ENCODE measurements around the gene FBXO46. TPM values are rescaled to one million over a fixed set of nuclear protein-coding genes. Genes with fewer than 3 reads are reported as not detected.
A peak's percentile ranks its signal among the peaks of the same experiment; 100 is the strongest.

Gene FBXO46
- total RNA-seq, 5 donors from 2014 or later (not counting 1 experiment from before 2014, with no cell fraction given), result 27.9 to 48.3 (median 38.0) TPM

DNA sequence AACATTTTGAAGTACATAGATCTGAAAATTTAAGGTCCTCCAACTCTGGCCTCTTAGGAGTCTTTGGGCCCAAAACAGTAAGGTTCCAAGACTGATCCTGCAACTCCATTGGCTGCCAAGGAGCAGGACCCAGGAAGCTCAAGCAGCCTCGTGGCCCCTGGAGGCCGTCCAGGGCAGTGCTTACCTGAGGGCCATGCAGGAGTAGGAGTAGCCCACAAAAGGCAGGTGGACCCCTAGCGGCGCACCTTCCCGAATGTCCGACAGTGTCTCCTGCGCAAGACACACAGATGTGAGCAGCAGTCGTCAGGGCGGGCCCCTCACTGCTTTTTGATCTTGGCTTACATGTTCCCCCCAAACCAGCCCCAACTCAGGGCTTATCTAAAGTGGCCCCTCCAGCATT is 44.1 kb upstream of the FBXO46 start:
- H3K27me3 ChIP-seq (replicated peaks in 1 of 2; ENCODE audit: control insufficient read depth in 2 of 2, extremely low read depth in 1 of 2, insufficient read depth in 2 of 2, low read length in 1 of 2), result peaks cover 0 to 43% of the 10 kb centered on the region in 2 experiments
- no peak for ATAC-seq (replicated peaks in 1 of 4)
- H3K27ac ChIP-seq (ENCODE audit: low read length), result no peak overlapping the region
- no peak overlapping the region for H3K4me3 Mint-ChIP-seq
- peaks cover 6 to 9% of the 10 kb centered on the region in 2 donors for H3K36me3 ChIP-seq (ENCODE audit: control insufficient read depth in 2 of 2, extremely low read depth in 1 of 2, insufficient read depth in 1 of 2, low read length in 1 of 2)
- no peaks in the 10 kb centered on the region for H3K9me3 Mint-ChIP-seq
- H3K4me1 ChIP-seq (ENCODE audit: control insufficient read depth in 1 of 2, extremely low read depth in 1 of 2, insufficient read depth in 2 of 2, low read length in 2 of 2), result peaks cover 2 to 30% of the 10 kb centered on the region in 2 experiments
- H3K36me3 Mint-ChIP-seq, result peaks cover 15% of the 10 kb centered on the region
- no peak overlapping the region for H3K27ac Mint-ChIP-seq
- no peaks in the 10 kb centered on the region for H3K9me3 ChIP-seq
- peaks cover 18 to 29% (median 20%) of the 10 kb centered on the region in 3 donors for H3K4me1 Mint-ChIP-seq
- POLR2A ChIA-PET, result no interaction called here
- CTCF ChIA-PET, result no interaction called here
- no peak for DNase-seq
- 91% methylated on average over 8 of the region's 9 CpGs for WGBS (ENCODE audit: insufficient coverage)
- no peak overlapping the region for H3K4me3 ChIP-seq (ENCODE audit: control insufficient read depth in 1 of 2, extremely low read depth in 1 of 2, low read length in 1 of 2)
- H3K27me3 Mint-ChIP-seq, result peaks cover 8 to 17% of the 10 kb centered on the region in 2 donors

DNA sequence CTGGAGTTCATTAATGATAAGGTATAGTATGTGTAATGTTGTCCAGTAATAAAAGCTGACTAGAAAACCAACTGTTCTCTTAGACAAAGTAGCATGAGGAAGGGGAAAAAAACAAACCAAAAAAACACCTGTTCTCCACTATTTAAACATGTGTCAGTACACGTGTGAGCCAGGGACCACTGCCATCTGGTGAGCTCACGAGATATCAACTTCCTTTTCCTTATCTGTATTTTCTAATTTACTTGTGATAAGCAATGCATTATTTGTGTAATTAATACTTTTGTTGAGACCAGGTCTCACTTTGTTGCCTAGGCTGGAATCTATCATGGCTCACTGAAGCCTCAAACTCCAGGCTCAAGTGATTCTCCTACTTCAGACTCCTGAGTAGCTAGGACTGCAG is 42.7 kb upstream of the FBXO46 start:
- Histone ChIP-seq H3K4me3 (ENCODE audit: control insufficient read depth in 1 of 2, extremely low read depth in 1 of 2, low read length in 1 of 2) (no peak overlapping the region), H3K27me3 (replicated peaks in 1 of 2; ENCODE audit: control insufficient read depth in 2 of 2, extremely low read depth in 1 of 2, insufficient read depth in 2 of 2, low read length in 1 of 2) (peaks cover 0 to 32% of the 10 kb centered on the region in 2 experiments), H3K36me3 (ENCODE audit: control insufficient read depth in 2 of 2, extremely low read depth in 1 of 2, insufficient read depth in 1 of 2, low read length in 1 of 2) (peaks cover 6 to 9% of the 10 kb centered on the region in 2 donors), H3K27ac (ENCODE audit: low read length) (no peak overlapping the region), H3K9me3 (no peaks in the 10 kb centered on the region), H3K4me1 (ENCODE audit: control insufficient read depth in 1 of 2, extremely low read depth in 1 of 2, insufficient read depth in 2 of 2, low read length in 2 of 2) (peaks cover 2 to 26% of the 10 kb centered on the region in 2 experiments)
- POLR2A ChIA-PET, result interaction anchor here in 1 of 2 donors (0.6 kb wide), 2 partner anchors 12 to 42 kb away, joined by 4 to 6 read pairs; no protein-coding TSS in a partner anchor
- Mint-ChIP-seq H3K9me3 (no peaks in the 10 kb centered on the region), H3K36me3 (peaks cover 11% of the 10 kb centered on the region), H3K27me3 (peaks cover 0 to 7% of the 10 kb centered on the region in 2 donors), H3K27ac (no peak overlapping the region), H3K4me3 (no peak overlapping the region), H3K4me1 (peaks cover 10 to 21% (median 11%) of the 10 kb centered on the region in 3 donors)
- CTCF ChIA-PET, result interaction anchor here (0.6 to 1.0 kb wide), 3 partner anchors 25 to 92 kb away, joined by 3 to 9 read pairs (median 4); no protein-coding TSS in a partner anchor
- ATAC-seq (replicated peaks in 1 of 4) (no peak), DNase-seq (no peak)
- no CpG with 5 or more reads among the region's 2 CpGs for WGBS (ENCODE audit: insufficient coverage)

DNA sequence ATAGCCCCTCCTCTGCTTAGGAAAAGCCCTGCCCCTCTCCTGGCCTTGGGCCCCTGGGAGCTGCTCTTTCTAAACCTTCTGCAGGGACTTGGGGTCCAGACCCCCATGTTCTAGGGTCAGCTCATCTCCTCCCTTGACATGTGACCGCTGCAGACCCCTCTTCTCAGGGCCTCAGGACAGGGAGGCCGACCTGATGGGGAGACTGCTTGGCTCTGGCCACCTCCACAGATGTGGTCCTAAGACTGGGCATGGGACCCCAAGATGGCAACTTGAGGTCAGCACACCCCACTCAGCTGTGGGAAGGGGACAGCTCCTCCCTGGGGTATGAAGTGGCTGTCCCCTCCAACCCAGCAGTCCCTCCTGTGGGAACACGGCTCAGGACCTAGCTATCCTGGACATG is 42.2 kb upstream of the FBXO46 start:
- WGBS (ENCODE audit: insufficient coverage), result 94% methylated on average over 2 of the region's 3 CpGs
- Histone ChIP-seq H3K27me3 (replicated peaks in 1 of 2; ENCODE audit: control insufficient read depth in 2 of 2, extremely low read depth in 1 of 2, insufficient read depth in 2 of 2, low read length in 1 of 2) (peaks cover 0 to 30% of the 10 kb centered on the region in 2 experiments), H3K4me1 (ENCODE audit: control insufficient read depth in 1 of 2, extremely low read depth in 1 of 2, insufficient read depth in 2 of 2, low read length in 2 of 2) (peaks cover 2 to 28% of the 10 kb centered on the region in 2 experiments), H3K36me3 (ENCODE audit: control insufficient read depth in 2 of 2, extremely low read depth in 1 of 2, insufficient read depth in 1 of 2, low read length in 1 of 2) (peaks cover 6 to 9% of the 10 kb centered on the region in 2 donors), H3K9me3 (no peaks in the 10 kb centered on the region), H3K4me3 (ENCODE audit: control insufficient read depth in 1 of 2, extremely low read depth in 1 of 2, low read length in 1 of 2) (no peak overlapping the region), H3K27ac (ENCODE audit: low read length) (no peak overlapping the region)
- Mint-ChIP-seq H3K9me3 (no peaks in the 10 kb centered on the region), H3K36me3 (peaks cover 10% of the 10 kb centered on the region), H3K27ac (no peak overlapping the region), H3K27me3 (peaks cover 0 to 5% of the 10 kb centered on the region in 2 donors), H3K4me1 (peaks cover 9 to 21% (median 10%) of the 10 kb centered on the region in 3 donors), H3K4me3 (no peak overlapping the region)
- ChIA-PET POLR2A (interaction anchor here in 1 of 2 donors (0.6 kb wide), 2 partner anchors 12 to 285 kb away, joined by 4 to 6 read pairs; no protein-coding TSS in a partner anchor), CTCF (interaction anchor here (0.5 to 1.0 kb wide), 4 partner anchors 26 to 286 kb away, joined by 3 to 7 read pairs (median 4); no protein-coding TSS in a partner anchor)
- ATAC-seq (replicated peaks in 1 of 4) (no peak), DNase-seq (no peak)

DNA sequence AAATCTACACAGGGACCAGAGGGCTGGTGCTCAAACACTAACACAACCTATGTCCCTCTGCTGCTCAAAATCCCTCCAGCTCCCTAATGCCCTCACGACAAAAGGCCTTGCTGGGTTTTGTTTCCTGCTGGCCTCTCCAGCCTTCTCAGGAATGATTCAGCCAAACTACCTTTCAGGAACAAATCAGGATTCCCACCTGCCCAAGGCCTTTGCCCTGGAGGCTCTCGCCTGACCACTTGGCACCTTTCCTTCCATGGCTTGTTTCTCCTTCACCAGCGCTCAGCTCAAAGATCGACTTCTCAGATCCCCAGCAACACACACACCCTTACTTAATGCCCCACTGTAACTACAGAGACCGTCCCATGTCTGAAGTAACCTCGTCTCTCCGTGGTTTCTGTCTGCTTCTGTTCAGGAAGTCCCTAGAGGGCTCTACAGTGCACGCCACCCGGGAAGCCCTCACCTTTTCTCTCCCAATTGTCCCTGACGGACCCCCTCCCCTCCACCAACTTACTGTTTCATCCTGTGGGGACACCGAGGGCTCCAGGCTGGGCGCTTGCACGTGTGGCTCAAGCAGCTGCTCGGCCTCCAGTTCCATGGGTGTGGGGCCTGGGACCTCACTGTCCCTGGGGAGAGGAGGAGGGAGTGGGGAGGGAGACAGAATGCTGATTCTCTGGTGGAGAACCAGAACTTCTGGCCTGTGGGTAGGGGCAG is 41.6 kb upstream of the FBXO46 start:
- no peak overlapping the region for H3K4me3 Mint-ChIP-seq
- Histone ChIP-seq H3K4me3 (ENCODE audit: control insufficient read depth in 1 of 2, extremely low read depth in 1 of 2, low read length in 1 of 2) (no peak overlapping the region), H3K27ac (ENCODE audit: low read length) (no peak overlapping the region), H3K27me3 (replicated peaks in 1 of 2; ENCODE audit: control insufficient read depth in 2 of 2, extremely low read depth in 1 of 2, insufficient read depth in 2 of 2, low read length in 1 of 2) (peaks cover 0 to 30% of the 10 kb centered on the region in 2 experiments), H3K36me3 (ENCODE audit: control insufficient read depth in 2 of 2, extremely low read depth in 1 of 2, insufficient read depth in 1 of 2, low read length in 1 of 2) (peaks cover 5 to 7% of the 10 kb centered on the region in 2 donors), H3K9me3 (no peaks in the 10 kb centered on the region), H3K4me1 (ENCODE audit: control insufficient read depth in 1 of 2, extremely low read depth in 1 of 2, insufficient read depth in 2 of 2, low read length in 2 of 2) (peaks cover 2 to 34% of the 10 kb centered on the region in 2 experiments)
- ATAC-seq (replicated peaks in 1 of 4) (no peak), DNase-seq (no peak)
- ChIA-PET POLR2A (interaction anchor here in 1 of 2 donors (0.6 kb wide), 2 partner anchors 11 to 284 kb away, joined by 4 to 6 read pairs; no protein-coding TSS in a partner anchor), CTCF (interaction anchor here in 1 of 2 donors (0.5 to 1.0 kb wide), 2 partner anchors 45 to 286 kb away, joined by 3 to 7 read pairs; no protein-coding TSS in a partner anchor)
- H3K9me3 Mint-ChIP-seq, result no peaks in the 10 kb centered on the region
- peaks cover 9 to 21% (median 10%) of the 10 kb centered on the region in 3 donors for H3K4me1 Mint-ChIP-seq
- peaks cover 0 to 8% of the 10 kb centered on the region in 2 donors for H3K27me3 Mint-ChIP-seq
- H3K36me3 Mint-ChIP-seq, result peaks cover 7% of the 10 kb centered on the region
- WGBS (ENCODE audit: insufficient coverage), result 75% methylated on average over 10 of the region's 14 CpGs
- H3K27ac Mint-ChIP-seq, result peak overlapping the region in 1 of 2 donors; percentile 2

DNA sequence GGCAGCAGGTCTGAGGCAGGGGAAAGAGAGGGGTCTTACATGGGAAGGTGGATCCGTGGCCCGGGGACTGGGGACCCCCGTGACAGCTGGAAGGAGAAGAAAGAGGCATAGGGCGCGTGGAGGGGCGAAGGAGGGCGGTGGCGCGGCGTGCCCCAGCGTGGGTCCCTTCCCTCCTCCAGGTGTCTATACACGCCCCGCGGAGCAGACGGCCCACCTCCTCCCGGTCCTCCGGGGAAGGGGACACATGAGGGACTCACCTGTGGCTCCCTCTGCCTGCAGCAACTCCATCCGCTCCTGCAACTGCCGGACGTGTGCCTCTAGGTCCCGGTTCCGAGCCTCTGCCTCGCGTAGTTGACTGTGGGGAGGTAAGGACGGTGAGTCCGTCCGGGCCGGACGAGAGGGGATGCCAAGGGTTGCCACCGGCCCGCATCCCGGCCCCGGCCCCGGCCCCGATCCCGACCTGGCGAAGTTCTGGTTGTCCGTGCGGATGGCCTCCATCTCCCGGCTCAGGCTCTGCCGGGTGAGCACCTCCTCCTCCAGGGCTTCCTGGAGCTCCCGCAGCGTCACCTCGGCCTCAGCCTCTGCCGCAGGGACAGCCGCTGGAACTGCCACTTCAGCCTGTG is 40.7 kb upstream of the FBXO46 start:
- H3K27ac ChIP-seq (ENCODE audit: low read length), result no peak overlapping the region
- H3K27me3 ChIP-seq (replicated peaks in 1 of 2; ENCODE audit: control insufficient read depth in 2 of 2, extremely low read depth in 1 of 2, insufficient read depth in 2 of 2, low read length in 1 of 2), result peaks cover 0 to 30% of the 10 kb centered on the region in 2 experiments
- peaks cover 0 to 9% of the 10 kb centered on the region in 2 donors for H3K27me3 Mint-ChIP-seq
- H3K36me3 Mint-ChIP-seq, result no peaks in the 10 kb centered on the region
- no peaks in the 10 kb centered on the region for H3K9me3 ChIP-seq
- no peak overlapping the region for H3K4me3 ChIP-seq (ENCODE audit: control insufficient read depth in 1 of 2, extremely low read depth in 1 of 2, low read length in 1 of 2)
- WGBS (ENCODE audit: insufficient coverage), result 93% methylated on average over 36 of the region's 46 CpGs
- peaks cover 2 to 35% of the 10 kb centered on the region in 2 experiments for H3K4me1 ChIP-seq (ENCODE audit: control insufficient read depth in 1 of 2, extremely low read depth in 1 of 2, insufficient read depth in 2 of 2, low read length in 2 of 2)
- no peaks in the 10 kb centered on the region for H3K36me3 ChIP-seq (ENCODE audit: control insufficient read depth in 2 of 2, extremely low read depth in 1 of 2, insufficient read depth in 1 of 2, low read length in 1 of 2)
- ChIA-PET CTCF (interaction anchor here (0.6 to 3.1 kb wide), 2 partner anchors 11 to 28 kb away, joined by 4 to 61 read pairs; partner anchors contain the start of gene DMPK (in 1 of the 2)), POLR2A (no interaction called here)
- no peak for ATAC-seq (replicated peaks in 1 of 4)
- no peaks in the 10 kb centered on the region for H3K9me3 Mint-ChIP-seq
- H3K4me1 Mint-ChIP-seq, result peaks cover 9 to 20% (median 11%) of the 10 kb centered on the region in 3 donors
- peak overlapping the region; percentile 35 to 90 (median 41) for H3K4me3 Mint-ChIP-seq
- DNase-seq, result no peak
- peak overlapping the region in 1 of 2 donors; percentile 3 for H3K27ac Mint-ChIP-seq

Data from T-cell (primary cell).